GM21423 (cell line): Measurements from ENCODE around the gene PDIA6.
"Not testable (repeated sequence)": the region's sequence is repeated elsewhere in the genome, so short reads cannot be mapped to it uniquely, and the experiment has no call there.

ENCODE experiments used
- ATAC-seq: cut with Tn5 transposase; IDR thresholded peaks from one replicate; pipeline ENCODE4 v1.9.1; 2021; ENCODE audit warnings: mild to moderate bottlenecking, moderate library complexity; ENCODE audit not compliant: unreplicated experiment

Gene PDIA6

GRCh38 chr2:10783421-10783820, 29.2 kb downstream of the PDIA6 start:
- no peak for ATAC-seq

GRCh38 chr2:10781746-10782145, 30.8 kb downstream of the PDIA6 start:
- no peak for ATAC-seq

GRCh38 chr2:10780821-10781220, 31.8 kb downstream of the PDIA6 start:
- not testable (repeated sequence) for ATAC-seq

- no peak for ATAC-seq
Observed at GRCh38 chr2:10780491-10780820, 32.1 kb downstream of the PDIA6 start.

- ATAC-seq = no peak
Observed at GRCh38 chr2:10779776-10780490, 32.7 kb downstream of the PDIA6 start.

GRCh38 chr2:10778724-10779115, 33.9 kb downstream of the PDIA6 start:
- ATAC-seq = no peak

DNA sequence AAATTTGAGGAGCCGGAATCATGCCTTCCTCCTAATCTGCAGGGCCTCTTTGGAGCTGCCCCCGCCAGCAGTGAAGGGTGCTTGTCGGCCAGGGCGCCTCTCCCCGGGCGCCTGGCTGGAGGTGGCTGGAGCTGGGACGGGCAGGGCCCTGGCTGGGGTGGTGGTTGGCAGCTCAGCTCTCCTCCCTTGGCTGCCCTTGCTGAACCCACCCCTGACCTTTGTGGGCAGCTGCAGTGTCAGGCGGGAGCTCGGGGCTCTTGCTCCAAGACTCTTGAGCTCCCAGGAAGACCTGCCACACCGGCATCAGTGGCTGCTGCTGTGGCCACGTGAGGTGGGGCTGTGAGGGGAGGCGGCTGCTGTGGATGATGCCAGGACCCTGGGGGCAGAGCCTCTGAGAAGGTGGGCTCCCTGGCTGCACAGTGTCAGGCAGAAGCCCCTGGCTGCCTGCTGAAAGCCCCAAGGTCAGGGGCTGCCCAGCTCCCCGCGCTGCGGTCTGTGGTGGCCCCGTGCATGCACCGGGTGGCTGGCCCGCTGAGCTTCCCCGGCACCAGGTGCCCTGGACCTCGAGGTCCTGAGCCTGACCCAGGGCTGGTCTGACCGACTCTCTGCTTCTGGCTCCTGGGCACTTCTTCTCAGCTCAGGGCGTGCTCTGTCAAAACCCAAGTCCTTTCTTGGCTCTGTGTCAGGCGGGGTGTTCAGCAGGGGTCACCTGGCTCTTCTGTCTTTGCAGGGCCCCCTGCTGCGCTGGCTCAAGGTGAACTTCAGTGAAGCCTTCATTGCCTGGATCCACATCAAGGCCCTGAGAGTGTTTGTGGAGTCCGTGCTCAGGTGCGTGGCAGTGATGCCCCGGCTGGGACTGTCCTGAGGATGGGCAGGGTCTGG, 34.5 kb downstream of the PDIA6 start:
- ATAC-seq = no peak

- ATAC-seq = no peak
Observed at GRCh38 chr2:10777111-10777841, 35.3 kb downstream of the PDIA6 start.

GRCh38 chr2:10776231-10776977, 36.2 kb downstream of the PDIA6 start:
- ATAC-seq = no peak

DNA sequence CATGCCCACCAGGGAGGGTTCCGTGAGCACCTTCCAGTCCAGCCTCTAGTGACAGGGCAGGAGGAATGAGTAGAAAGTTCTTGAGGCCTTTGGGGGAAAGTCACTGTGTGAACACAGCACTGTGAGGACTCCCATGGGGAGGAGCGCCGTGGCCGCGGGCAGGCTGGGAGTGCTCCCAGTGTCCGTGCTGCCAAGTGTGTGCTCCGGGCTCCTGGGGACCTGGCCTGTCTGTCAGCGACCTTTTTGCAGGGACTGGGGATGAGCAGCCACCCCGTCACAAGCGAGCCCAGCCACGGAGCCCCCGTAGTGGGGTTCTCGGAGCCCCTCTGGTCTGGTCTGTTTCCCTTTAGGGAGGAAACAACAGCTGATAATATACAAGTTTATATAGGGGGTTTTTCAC, 36.8 kb downstream of the PDIA6 start:
- ATAC-seq = no peak

- no peak for ATAC-seq
Observed at GRCh38 chr2:10775021-10775780, 37.4 kb downstream of the PDIA6 start.

DNA sequence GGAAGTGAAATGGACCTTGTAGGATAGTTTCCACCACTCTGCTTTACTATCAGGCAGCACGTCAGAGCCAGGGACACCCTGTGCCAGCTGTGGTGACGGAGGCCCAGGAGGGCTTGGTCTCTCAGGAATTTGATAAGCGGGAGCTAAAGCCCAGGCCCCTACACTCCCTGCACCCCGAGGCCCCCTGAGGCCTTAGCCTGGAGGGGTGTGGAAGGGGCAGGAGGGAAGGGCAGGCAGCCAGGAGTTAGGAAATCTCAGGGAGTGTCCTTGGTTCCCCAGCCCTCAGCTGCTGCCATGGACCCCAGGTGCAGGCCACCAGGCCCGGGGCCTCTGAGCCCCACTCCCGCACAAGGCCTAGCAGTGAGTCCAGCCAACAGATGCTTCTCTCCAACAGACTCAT, 38.2 kb downstream of the PDIA6 start:
- no peak for ATAC-seq

DNA sequence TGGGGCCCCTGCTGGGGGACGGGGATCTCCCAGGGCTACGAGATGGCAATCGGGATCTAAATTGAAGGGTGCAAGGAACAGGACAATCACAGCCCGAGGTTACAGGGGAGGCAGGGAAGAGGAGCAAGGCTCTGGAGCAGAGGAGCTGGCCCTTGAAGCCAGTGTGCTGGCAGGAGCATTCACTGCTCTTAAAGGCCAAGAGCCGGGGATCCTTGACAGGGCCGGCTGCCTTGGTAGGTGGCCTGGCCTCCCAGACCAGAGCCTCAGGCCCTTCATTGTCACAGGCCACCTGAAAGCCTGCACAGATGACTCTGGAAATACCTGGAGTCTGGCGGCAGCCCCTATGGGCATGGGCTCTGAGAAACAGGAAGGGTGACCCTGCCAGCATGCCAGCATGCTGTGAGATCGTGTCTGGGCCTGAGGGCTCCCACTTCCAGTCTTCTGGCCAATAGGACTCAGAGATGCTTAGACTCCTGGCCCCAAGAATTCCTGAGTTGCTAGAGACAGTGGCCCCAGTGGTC, 38.7 kb downstream of the PDIA6 start:
- no peak for ATAC-seq

DNA sequence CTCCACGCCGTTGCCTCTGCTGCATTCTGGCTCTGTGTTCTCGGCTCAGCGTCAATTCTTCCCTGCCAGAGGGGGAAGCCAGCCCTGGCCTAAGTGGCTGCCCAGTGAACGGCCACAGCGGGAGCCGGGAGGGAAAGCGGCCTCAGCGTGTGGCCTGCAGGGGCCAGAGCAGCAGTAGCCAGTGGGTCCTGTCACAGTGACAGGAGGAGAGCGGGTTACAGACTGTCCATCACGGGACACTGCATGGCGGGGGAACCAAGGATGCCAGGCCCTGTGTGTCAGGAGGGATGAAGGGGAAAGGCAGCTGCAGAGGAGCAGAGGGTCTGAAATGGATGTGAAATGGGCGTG, 39.7 kb downstream of the PDIA6 start:
- no peak for ATAC-seq

DNA sequence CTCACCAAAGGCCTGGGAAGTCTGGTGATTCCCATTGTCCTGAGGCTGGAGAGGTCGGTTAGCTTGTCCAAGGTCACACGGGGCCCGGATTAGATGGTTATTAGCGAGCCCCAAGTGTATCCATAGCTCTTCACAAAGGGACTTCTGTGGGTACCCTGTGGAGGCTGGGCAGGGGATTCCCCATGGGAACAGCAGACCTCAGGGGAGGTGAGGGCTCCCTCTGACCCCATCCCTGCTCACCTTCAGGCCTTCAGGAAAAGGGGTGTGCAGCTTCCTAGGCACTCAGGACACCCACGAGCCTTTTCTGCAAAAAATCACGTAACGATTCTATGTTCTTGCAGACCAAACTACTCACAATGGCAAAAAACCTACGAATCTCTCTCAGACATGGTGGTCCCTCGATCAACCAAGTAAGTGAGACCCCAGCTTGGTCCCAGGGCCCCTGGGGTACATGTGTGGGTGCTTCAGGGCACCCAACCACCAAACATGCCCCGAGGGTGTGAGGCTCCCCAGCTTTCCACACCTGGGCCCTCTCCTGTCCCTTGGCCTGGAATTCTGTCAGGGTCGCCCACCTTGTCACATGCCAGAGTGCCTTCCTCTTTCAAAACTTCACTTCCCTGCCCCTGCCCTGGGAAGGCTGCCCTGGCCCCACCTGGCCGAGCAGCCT, 40.3 kb downstream of the PDIA6 start:
- ATAC-seq = no peak

GRCh38 chr2:10771786-10772185, 40.8 kb downstream of the PDIA6 start:
- ATAC-seq = no peak

- ATAC-seq = no peak
Observed at GRCh38 chr2:10770956-10771750, 41.4 kb downstream of the PDIA6 start.

- ATAC-seq = no peak
Observed at GRCh38 chr2:10768063-10768507, 44.5 kb downstream of the PDIA6 start.

GRCh38 chr2:10765914-10766313, 46.7 kb downstream of the PDIA6 start:
- no peak for ATAC-seq
